ENCODE results near the gene TTR. TPM values are rescaled to one million over a fixed set of nuclear protein-coding genes. Genes with fewer than 3 reads are reported as not detected.

The TTR gene
- total and polyA plus RNA-seq, 2 of the 13 experiments (the other 11 are each of a cell fraction or from before 2014, with no cell fraction given), result 91.3 to 496 TPM

DNA sequence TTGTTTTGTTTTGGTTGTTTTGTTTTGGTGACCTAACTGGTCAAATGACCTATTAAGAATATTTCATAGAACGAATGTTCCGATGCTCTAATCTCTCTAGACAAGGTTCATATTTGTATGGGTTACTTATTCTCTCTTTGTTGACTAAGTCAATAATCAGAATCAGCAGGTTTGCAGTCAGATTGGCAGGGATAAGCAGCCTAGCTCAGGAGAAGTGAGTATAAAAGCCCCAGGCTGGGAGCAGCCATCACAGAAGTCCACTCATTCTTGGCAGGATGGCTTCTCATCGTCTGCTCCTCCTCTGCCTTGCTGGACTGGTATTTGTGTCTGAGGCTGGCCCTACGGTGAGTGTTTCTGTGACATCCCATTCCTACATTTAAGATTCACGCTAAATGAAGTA, at the start of gene TTR (continued):
- TF ChIP-seq, protein P1, sequence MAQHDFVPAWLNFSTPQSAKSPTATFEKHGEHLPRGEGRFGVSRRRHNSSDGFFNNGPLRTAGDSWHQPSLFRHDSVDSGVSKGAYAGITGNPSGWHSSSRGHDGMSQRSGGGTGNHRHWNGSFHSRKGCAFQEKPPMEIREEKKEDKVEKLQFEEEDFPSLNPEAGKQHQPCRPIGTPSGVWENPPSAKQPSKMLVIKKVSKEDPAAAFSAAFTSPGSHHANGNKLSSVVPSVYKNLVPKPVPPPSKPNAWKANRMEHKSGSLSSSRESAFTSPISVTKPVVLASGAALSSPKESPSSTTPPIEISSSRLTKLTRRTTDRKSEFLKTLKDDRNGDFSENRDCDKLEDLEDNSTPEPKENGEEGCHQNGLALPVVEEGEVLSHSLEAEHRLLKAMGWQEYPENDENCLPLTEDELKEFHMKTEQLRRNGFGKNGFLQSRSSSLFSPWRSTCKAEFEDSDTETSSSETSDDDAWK (CRISPR knock-in tag; IDR thresholded peaks at IDR 0.05), result no peak
- TF ChIP-seq, protein P2, sequence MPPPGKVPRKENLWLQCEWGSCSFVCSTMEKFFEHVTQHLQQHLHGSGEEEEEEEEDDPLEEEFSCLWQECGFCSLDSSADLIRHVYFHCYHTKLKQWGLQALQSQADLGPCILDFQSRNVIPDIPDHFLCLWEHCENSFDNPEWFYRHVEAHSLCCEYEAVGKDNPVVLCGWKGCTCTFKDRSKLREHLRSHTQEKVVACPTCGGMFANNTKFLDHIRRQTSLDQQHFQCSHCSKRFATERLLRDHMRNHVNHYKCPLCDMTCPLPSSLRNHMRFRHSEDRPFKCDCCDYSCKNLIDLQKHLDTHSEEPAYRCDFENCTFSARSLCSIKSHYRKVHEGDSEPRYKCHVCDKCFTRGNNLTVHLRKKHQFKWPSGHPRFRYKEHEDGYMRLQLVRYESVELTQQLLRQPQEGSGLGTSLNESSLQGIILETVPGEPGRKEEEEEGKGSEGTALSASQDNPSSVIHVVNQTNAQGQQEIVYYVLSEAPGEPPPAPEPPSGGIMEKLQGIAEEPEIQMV (CRISPR knock-in tag; IDR thresholded peaks at IDR 0.05; ENCODE audit: low read depth), result no peak
- TF ChIP-seq PHF5A (CRISPR knock-in tag; IDR thresholded peaks at IDR 0.05; ENCODE audit: low read depth, unreplicated experiment), result no peak
- TF ChIP-seq GATAD2A (CRISPR knock-in tag; IDR thresholded peaks at IDR 0.05), result peak; percentile 81
- TF ChIP-seq, protein P3, sequence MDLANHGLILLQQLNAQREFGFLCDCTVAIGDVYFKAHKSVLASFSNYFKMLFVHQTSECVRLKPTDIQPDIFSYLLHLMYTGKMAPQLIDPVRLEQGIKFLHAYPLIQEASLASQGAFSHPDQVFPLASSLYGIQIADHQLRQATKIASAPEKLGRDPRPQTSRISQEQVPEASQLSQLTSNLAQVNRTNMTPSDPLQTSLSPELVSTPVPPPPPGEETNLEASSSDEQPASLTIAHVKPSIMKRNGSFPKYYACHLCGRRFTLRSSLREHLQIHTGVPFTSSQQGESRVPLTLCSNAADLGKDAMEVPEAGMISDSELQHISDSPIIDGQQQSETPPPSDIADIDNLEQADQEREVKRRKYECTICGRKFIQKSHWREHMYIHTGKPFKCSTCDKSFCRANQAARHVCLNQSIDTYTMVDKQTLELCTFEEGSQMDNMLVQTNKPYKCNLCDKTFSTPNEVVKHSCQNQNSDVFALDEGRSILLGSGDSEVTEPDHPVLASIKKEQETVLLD (CRISPR knock-in tag; IDR thresholded peaks at IDR 0.05; ENCODE audit: low read depth), result no peak
- TF ChIP-seq, protein P4, sequence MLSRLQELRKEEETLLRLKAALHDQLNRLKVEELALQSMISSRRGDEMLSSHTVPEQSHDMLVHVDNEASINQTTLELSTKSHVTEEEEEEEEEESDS (CRISPR knock-in tag; IDR thresholded peaks at IDR 0.05; ENCODE audit: borderline replicate concordance), result no peak
- TF ChIP-seq ZNF781 (CRISPR knock-in tag; IDR thresholded peaks at IDR 0.05; ENCODE audit: borderline replicate concordance, not compliant biosample characterization), result peak; percentile 48
- no peak for TF ChIP-seq ZNF776 (CRISPR knock-in tag; IDR thresholded peaks at IDR 0.05)
- peak; percentile 84 for TF ChIP-seq MED1 (CRISPR knock-in tag; IDR thresholded peaks at IDR 0.05)
- TF ChIP-seq, protein P5, sequence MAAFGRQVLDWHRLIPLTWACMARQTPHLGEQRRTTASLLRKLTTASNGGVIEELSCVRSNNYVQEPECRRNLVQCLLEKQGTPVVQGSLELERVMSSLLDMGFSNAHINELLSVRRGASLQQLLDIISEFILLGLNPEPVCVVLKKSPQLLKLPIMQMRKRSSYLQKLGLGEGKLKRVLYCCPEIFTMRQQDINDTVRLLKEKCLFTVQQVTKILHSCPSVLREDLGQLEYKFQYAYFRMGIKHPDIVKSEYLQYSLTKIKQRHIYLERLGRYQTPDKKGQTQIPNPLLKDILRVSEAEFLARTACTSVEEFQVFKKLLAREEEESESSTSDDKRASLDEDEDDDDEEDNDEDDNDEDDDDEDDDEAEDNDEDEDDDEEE (CRISPR knock-in tag; IDR thresholded peaks at IDR 0.05), result no peak
- no peak for TF ChIP-seq SIN3B (IDR thresholded peaks at IDR 0.05; ENCODE audit: low read length)
- no peak for TF ChIP-seq ZNF432 (CRISPR knock-in tag; IDR thresholded peaks at IDR 0.05; ENCODE audit: borderline replicate concordance)
- 0 out of 4 replicates have a peak, but pooled peaks have one; percentile 4 to 27 for TF ChIP-seq NR2F1 (CRISPR knock-in tag; IDR thresholded peaks at IDR 0.05)
- TF ChIP-seq MAFG (CRISPR knock-in tag; IDR thresholded peaks at IDR 0.05), result no peak
- TF ChIP-seq, protein P6, sequence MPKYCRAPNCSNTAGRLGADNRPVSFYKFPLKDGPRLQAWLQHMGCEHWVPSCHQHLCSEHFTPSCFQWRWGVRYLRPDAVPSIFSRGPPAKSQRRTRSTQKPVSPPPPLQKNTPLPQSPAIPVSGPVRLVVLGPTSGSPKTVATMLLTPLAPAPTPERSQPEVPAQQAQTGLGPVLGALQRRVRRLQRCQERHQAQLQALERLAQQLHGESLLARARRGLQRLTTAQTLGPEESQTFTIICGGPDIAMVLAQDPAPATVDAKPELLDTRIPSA (CRISPR knock-in tag; IDR thresholded peaks at IDR 0.05; ENCODE audit: borderline replicate concordance), result no peak
- no peak for TF ChIP-seq HDAC6 (IDR thresholded peaks at IDR 0.05; ENCODE audit: low read depth, low read length)
- no peak for TF ChIP-seq ZNF224 (CRISPR knock-in tag; IDR thresholded peaks at IDR 0.05)
- peak; percentile 89 for TF ChIP-seq BCL6 (CRISPR knock-in tag; IDR thresholded peaks at IDR 0.05)
- TF ChIP-seq ZNF317 (CRISPR knock-in tag; IDR thresholded peaks at IDR 0.05), result no peak; the same call in 1 of the 2 replicates
- no peak for TF ChIP-seq SCMH1 (CRISPR knock-in tag; IDR thresholded peaks at IDR 0.05; ENCODE audit: borderline replicate concordance)
- TF ChIP-seq ZFP62 (CRISPR knock-in tag; IDR thresholded peaks at IDR 0.05), result no peak
- peak; percentile 84 for TF ChIP-seq NCOA2 (CRISPR knock-in tag; IDR thresholded peaks at IDR 0.05)
- no peak for TF ChIP-seq TOE1 (CRISPR knock-in tag; IDR thresholded peaks at IDR 0.05)

Data from HepG2 (cell line).